Astrocyte (in vitro differentiated cells and primary cell): ENCODE measurements around the gene MARCHF4.

ENCODE experiments used
- EZH2 ChIP-seq: IDR thresholded peaks from 2 replicates; pipeline ENCODE4 v1.6.1; 2012; ENCODE audit warnings: mild to moderate bottlenecking, low read length, inconsistent platforms; ENCODE audit not compliant: insufficient read depth
- TF ChIP-seq, protein P1 (sequence below): IDR thresholded peaks from 2 replicates; pipeline ENCODE4 v1.5.1; 2011; ENCODE audit warnings: low read depth, mild to moderate bottlenecking, inconsistent platforms, low read length, moderate library complexity; ENCODE audit not compliant: insufficient read depth

DNA sequence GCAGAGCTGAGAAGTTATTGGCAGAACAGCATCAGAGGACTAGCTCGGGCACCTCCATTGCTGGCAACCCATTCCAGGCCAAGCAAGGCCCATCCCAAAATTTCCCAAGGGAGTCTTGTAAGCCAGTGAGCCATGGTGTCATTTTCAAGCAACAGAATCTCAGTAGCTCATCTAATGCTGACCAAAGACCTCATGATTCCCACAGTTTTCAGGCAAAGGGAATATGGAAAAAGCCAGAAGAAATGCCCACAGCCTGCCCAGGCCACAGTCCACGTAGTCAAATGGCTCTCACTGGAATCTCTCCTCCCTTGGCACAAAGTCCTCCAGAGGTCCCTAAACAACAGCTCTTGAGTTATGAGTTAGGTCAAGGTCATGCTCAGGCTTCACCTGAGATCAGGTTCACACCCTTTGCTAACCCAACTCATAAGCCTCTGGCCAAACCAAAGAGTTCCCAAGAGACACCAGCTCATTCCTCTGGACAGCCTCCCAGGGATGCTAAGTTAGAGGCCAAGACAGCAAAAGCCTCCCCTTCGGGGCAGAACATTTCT, 42.6 kb upstream of the MARCHF4 start:
- TF ChIP-seq, protein P1, sequence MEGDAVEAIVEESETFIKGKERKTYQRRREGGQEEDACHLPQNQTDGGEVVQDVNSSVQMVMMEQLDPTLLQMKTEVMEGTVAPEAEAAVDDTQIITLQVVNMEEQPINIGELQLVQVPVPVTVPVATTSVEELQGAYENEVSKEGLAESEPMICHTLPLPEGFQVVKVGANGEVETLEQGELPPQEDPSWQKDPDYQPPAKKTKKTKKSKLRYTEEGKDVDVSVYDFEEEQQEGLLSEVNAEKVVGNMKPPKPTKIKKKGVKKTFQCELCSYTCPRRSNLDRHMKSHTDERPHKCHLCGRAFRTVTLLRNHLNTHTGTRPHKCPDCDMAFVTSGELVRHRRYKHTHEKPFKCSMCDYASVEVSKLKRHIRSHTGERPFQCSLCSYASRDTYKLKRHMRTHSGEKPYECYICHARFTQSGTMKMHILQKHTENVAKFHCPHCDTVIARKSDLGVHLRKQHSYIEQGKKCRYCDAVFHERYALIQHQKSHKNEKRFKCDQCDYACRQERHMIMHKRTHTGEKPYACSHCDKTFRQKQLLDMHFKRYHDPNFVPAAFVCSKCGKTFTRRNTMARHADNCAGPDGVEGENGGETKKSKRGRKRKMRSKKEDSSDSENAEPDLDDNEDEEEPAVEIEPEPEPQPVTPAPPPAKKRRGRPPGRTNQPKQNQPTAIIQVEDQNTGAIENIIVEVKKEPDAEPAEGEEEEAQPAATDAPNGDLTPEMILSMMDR, result no peak
- TF ChIP-seq EZH2, result no peak
